Astrocyte of the spinal cord (primary cell): Measurements from ENCODE around the gene GLT6D1.

Source experiments
- DNase-seq: peaks from one replicate; pipeline ENCODE4 v3.0.0; 2011; ENCODE audit warnings: low read depth, low spot score
- H3K4me3 ChIP-seq: 2 replicates; pipeline ENCODE4 v1.5.1; 2011; ENCODE audit warnings: low read depth, mild to moderate bottlenecking, low read length, moderate library complexity
- CTCF ChIP-seq: IDR thresholded peaks from 2 replicates; pipeline ENCODE4 v1.5.1; 2012; ENCODE audit warnings: low read depth, mild to moderate bottlenecking, low read length, inconsistent platforms
- in situ Hi-C: cut with HindIII; loops from 2 replicates; pipeline ENCODE4 v1.10.0; 2017; ENCODE audit warnings: low sequenced_read_pairs

The GLT6D1 gene

GRCh38 chr9:135581636-135582426 lies 57.5 kb downstream of the GLT6D1 start:
- no peak overlapping the region for H3K4me3 ChIP-seq
- in situ Hi-C loops, result no loop called here
- no peak for TF ChIP-seq CTCF
- DNase-seq, result no peak

- no peak for TF ChIP-seq CTCF
- in situ Hi-C loops, result no loop called here
- no peak overlapping the region for H3K4me3 ChIP-seq
- no peak for DNase-seq
These were observed 58.5 kb downstream of the GLT6D1 start for GRCh38 chr9:135580664-135581380.

- no peak for TF ChIP-seq CTCF
- DNase-seq, result no peak
- no peak overlapping the region for H3K4me3 ChIP-seq
- in situ Hi-C loops, result no loop called here
These were observed 59.3 kb downstream of the GLT6D1 start for GRCh38 chr9:135579889-135580660.

- no peak for DNase-seq
- H3K4me3 ChIP-seq, result no peak overlapping the region
- in situ Hi-C loops, result no loop called here
- TF ChIP-seq CTCF, result no peak
These were observed 60.0 kb downstream of the GLT6D1 start for GRCh38 chr9:135579356-135579755.

GRCh38 chr9:135577256-135577655 lies 62.1 kb downstream of the GLT6D1 start:
- TF ChIP-seq CTCF, result no peak
- DNase-seq, result no peak
- no peak overlapping the region for H3K4me3 ChIP-seq
- in situ Hi-C loops, result no loop called here

- TF ChIP-seq CTCF, result no peak
- DNase-seq, result no peak
- no peak overlapping the region for H3K4me3 ChIP-seq
- in situ Hi-C loops, result no loop called here
These were observed 63.2 kb downstream of the GLT6D1 start for GRCh38 chr9:135575995-135576631.
